Putamen (tissue), 1 donor: ENCODE data around the gene CTNND2.
"Not testable (repeated sequence)": the region's sequence is repeated elsewhere in the genome, so short reads cannot be mapped to it uniquely, and the experiment has no call there.

Experiments used
- DNase-seq: peaks from one replicate; pipeline ENCODE4 v3.0.0-alpha.2; 2016; ENCODE audit warnings: low spot score

Gene CTNND2

DNA sequence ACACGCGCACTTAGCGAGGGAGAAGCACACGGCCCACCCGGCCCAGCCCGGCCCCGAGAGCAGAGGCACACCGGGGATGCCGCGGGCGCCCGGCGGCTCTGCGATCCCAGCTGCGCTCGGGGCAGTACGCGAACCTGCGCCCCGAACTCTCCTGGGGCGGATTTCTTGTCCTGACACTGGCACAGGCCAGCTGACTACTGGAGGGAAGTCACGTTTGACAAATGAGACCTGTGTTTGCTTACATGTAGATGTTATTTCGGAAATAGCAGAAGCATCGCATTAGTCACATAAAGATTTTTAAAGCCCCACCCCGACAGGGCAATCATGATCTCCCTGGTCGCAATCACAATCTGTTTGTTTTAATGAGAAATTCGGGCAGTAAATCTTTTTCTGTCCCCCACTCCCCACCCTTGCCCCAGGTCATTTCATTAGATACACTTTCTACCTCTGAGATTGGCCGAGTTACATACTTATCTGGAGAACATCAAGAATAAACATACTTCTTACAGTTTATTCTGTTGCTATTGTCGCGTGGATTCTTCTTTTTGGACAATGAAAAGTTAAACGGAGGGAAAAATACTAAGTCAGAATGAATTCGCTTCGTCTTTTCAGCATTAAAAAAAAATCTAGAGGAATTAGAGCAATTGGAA lies 518.9 kb downstream of the CTNND2 start:
- peak; percentile 33 for DNase-seq

DNA sequence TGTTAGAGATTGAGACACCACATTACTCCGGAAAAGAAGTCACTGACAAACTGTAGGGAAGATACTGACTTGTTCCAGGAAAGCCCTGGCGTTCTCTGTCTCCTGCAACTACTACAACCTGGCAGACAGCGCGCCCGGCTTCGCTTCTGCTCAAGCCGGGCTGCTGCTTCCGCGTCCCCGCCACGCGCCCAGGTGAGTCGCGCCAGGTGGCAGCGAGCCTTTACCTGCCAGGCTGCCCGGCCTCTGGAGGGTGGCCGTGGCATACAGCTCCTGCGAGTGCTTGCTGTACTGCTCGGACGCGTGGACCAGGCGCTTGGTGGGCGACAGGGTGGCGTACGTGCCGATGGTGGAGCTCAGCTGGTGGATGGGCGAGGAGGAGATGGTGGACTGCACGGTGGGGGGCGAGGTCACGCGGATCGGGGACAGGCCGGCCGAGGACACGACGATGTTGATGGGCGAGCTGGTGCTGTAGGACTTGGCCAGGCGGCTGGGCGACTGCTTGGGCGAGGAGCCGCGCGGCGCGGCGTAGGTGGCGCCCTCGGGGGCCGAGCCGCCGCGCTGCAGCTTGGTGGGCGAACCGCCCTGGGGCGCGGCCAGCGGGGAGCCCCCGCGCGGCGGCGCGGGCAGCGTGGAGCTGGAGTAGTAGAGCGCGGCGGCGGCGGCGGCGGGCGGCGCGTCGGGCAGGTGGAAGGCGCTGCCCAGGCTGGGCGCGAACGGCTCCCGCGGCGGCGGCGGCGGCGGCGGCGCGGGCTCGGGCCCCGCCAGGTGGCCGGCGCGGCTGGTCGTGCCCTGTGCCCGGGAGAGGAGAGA lies 519.6 kb downstream of the CTNND2 start:
- peak; percentile 78 for DNase-seq

DNA sequence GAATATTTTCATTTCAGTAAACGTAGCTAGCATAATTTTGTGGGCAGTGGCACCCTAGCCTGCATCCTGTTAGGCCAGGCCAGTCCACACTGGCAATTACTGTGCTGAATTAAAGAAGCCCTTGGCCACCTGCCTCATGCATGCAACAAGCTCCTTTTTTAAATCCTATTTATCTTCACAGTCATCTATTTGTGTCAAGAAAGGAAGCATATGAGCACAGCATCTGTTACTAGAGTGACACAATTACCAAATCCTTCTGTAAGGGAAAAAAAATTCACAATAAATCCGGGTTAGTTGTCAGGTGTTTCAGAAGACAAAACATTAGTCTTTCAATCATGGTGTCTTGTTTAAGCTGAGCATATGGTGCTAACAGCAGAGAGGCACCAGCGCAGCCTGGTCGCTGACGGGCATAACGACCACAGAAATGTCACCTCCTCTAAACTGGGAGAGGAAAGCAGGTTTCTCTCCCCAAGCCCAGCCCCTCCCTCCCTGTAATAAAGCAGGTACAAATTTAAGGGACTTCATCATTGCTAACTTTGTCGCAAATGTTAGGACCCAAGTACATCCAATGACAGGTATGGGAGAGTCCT lies 520.6 kb downstream of the CTNND2 start:
- peak; percentile 28 for DNase-seq

DNA sequence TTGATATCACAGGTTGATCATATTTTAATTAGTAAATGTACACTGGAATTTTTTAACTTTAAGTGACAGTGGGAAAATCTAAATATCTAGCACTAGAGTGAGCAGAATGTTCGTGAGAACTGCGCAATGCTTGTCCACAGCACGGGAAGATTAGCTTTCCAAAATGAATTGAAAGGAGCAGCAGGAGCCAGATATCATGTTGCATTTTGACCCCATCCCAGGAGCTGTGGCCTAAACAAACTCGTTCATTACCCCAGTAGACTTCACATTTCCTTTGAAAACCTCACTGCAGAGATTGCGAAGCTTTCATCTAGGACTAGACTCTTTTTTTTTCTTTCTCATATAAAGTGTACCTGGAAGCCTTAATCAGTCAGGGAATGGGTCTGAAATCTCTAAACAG lies 525.8 kb downstream of the CTNND2 start:
- DNase-seq = no peak

DNA sequence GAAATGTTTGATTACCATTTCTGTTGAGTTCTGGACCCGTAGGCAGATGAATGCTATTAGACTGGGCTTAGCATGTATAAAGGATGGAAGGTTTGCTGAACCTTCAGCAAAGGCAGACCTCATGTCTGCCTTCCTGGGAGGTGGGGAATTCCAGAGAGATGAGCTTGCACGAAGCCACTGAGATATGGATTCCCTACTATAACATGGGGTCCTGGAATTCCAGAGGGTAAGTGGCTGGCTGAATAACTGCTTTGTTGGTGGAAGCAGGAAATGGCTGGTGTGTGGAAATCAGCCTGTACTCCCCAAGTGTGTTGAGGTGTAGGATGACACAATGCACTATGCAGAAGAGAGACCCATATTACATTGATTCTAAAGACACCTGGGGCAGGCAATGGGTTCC lies 526.4 kb downstream of the CTNND2 start:
- DNase-seq = no peak

DNA sequence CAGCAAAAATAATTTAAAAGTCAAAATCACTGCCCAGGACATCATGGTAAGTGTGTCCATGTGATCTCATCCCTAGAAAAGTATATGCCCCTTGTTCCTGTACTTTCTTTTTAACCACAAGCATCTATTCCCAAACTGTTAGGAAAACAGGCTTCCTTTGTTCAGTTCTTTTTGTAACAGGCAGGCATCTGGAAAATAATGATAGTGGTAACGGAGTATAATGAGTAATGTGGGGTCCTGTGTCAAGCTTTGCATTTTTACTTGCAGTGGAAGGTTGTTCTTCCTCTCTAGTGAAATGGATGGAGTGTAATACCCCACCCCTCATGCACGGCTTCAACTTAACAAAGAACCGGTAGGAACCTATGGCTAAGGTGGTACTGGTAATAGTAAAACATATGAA lies 532.1 kb downstream of the CTNND2 start:
- no peak for DNase-seq

DNA sequence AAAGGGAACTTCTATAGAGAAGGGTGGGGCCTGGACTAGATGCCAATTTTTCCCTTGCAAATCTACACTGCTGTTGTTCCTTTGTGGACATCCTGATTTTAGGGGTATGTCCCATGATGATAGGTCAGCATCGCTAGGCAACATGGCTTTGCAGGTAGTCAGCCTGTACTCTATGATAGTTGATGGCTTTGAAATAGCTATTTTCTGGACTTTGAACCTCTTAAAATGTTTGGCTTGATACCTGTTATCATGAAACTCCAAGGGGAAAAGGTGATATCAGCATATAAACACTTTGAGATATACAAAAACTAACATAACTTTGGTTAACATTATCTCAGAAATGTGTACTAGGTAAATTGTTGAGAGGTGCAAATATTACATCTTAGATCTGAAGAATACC lies 533.2 kb downstream of the CTNND2 start:
- DNase-seq = no peak

DNA sequence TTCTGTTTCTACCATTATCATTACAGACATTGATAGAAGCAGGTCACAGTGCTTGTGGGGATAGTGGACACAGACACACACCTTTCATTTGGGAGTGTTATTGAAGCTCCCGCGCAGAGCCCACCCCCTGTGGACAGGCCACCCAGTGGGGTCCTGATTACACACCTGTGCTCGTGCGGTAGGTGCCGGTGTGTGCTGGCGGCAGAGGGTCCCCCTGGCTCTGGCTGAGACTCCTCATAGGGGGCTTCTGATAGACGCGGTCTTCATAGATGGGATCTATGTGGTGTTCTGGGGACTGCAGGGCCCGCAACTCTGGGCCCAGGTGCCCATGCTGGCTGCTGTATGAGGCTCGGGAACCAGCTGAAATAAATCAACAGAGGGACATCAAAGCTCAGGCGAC lies 539.7 kb downstream of the CTNND2 start:
- no peak for DNase-seq

DNA sequence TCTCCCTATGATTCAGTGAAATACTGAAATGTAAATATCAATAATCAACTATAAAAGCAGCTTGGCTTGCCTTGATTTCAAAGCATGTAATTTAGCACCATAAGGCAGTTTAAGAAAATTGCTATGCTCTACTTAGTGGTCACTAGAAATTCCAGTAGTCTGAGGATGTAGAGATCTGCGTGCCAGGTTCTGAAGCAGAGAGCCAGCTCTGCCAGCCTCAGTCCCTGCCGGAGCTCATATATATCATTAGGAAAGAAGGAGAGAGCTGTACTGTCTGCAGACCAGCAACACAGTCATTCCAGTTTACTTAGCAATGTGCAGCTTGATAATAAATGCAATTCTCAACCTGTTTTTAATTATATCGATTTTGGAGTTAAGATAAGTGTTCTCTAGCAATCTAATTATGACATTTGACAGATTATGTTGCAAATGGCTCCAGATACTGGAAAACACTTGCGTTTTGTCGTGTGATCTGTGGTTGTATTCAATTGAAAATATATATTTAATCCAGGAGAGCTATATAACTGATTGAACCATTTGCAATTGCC lies 540.5 kb downstream of the CTNND2 start:
- DNase-seq = no peak

DNA sequence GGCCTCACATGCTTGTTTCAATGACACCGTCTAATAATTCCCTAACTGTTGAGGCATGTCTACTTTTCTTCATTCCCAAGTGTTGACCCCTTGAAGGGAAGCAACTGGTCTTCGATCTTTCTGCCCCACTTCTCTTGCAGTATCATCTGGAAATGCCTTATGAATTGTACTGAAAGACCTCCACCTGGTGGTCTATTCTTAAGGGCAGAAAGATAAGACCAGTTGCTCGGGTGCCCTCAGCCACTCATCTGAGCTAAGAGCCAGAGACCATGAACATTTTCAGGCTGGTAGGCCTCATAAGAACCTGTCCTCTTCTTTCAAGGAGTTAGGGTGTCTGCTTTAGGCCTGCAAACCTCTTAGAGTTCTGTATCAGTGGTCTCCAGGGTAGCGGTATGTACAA lies 542.5 kb downstream of the CTNND2 start:
- DNase-seq = no peak

DNA sequence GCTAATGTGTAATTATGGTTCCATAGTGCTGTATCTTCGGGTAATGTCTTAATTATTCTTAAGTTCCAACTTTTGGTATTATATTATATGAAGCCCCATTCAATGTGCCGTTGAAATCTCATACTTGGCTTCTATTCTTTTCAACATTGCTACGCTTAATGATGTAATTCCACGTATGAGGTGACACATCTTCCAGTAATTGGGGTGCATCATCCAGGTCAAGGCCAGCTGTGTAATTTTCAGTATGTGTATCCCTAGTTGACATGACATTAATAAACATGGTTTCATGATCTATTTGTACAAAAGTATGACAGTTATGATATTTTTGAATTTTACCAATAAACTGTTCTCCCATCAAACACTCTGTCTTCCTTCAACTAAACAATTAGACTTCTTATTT lies 546.3 kb downstream of the CTNND2 start:
- DNase-seq = no peak

DNA sequence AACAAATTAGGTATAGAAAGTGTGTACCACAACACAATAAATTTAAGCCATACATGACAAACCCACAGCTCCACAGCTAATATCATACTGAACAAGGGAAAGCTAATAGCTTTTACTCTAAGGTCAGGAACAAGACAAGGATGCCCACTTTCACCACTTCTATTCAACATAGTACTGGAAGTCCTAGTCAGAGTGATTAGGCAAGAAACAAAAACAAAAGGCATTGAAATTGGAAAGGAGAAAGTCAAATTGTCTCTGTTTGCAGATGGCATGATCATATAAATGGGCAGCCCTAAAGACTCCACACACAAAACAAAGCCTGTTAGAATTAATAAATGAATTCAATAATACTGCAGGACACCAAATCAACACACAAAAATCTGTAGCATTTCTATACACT lies 548.8 kb downstream of the CTNND2 start:
- DNase-seq = peak; percentile 72

DNA sequence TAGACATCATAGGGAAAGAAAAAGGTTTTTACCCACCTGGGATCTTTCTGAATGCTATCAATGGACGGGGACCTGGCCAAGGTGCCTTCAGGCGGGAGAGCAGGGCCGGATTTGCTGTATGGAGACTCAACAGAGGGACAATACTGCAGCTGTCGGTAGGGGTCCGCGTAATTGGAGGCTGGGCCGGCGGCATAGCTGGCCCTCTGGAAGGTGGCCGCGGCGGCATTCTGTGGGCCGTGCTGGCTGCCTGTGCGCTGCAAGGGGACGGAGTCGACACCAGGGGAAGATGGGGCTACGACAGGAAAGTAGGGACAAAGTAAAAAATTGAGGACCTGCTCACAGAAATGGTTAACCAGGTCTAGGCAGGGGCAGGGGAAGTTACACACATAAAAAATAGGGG lies 557.9 kb downstream of the CTNND2 start:
- DNase-seq = no peak

DNA sequence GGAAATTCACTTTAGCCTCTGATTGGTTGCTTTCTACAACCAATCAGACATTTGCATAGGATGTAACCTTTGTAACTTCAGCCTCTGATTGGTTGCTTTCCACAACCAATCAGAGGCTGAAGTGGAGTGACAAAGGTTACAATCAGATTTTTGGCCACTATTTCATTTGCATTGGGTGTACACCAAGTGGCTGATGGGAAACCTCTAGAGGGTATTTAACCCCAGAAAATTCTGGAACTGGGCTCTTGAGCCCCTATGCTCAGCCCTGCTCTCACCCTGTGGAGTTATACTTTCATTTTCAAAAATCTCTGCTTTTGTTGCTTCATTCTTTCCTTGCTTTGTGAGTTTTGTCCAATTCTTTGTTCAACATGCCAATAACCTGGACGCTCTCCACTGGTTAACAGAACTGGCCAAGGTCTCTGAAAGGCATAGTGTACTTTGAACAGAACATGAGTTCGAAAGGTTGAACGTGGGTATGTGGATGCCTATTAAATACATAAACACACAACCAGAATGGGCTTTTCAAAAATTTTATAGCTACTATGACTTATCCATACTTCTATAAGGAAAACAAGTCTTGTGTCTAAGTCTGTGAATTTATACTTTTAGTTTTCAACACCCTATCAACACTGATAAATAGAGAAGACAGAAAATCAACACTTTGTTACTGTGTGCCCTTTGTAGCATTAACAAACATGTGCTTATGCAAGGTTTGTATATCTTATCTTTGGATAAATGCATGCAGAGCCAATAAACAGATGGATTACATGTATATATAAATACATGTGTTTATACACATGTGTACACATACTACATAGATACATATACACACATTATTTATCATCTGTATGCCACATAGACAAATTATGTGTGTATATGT lies 568.1 kb downstream of the CTNND2 start:
- no peak for DNase-seq

DNA sequence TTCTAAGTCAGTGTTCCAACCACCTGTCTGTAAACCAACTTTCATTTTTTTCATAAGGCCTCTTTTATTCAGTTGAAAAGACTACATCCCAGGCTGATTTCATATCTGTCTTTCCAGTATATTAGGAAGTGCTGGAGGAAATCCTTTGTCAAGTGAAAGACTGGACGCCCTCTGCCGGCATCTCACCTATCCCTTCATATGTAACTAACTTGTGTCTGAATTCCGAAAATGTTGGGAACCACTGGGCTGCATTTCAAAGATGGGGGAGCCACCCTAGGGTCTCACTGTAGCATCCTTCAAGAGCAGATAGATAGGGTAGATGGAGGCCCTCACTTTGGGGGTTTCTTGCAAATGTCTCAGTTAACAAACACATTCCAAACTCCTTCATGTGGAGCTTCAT lies 569.8 kb downstream of the CTNND2 start:
- DNase-seq = no peak

DNA sequence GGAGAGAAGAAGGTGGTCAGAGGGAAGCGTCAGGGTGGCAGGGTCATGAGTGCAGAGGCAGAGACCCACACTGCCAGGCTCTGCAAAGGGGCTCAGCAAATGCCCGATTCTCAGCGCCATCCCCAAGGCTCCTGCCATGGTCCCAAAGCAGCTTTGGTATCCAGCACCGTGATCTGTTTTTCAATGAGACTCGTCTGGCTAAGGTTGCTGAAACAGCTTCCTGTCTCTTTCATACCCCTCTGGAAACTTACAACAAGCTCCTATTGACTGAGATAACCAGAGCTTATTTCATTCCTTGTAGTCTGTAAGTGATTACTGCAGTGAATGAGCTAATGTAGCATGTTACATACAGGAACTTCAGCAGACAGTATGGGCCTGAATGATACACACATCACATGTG lies 574.6 kb downstream of the CTNND2 start:
- peak; percentile 52 for DNase-seq

DNA sequence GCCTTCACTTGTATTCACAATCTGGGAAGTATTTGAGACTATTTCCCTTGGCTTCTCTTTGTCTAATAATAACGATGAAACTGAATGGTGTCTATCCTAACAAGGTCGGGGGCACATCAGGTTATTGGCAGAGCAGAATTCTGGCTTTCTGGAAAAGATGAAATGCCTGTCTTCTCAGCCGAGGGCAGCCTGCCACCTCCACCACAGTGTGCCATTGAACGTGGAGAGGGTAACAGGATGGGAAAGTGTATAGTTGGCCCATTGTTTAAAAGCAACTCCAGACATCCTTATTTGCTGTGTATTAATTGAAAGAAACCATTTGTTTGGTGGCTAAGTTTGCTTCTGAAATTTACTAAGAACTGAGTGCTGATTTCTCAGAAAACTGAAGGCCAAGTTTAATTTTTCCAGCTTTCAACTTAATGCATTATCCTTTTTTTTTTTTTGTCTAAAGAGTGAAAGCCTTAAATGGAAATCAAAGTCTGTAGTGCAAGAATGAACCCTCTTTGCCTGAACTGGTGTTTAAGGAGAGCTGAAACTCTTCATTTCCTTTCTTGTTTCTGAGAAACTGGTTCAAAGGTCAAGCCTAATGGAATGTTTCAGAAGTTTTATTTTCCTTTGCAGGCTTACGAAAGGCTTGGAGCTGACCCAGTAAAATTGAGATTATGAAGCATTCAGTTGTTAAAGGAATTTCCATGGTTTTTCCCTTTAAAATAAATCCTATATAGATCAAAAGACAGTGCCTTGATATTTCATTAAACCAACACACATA lies 579.5 kb downstream of the CTNND2 start:
- peak; percentile 63 for DNase-seq

DNA sequence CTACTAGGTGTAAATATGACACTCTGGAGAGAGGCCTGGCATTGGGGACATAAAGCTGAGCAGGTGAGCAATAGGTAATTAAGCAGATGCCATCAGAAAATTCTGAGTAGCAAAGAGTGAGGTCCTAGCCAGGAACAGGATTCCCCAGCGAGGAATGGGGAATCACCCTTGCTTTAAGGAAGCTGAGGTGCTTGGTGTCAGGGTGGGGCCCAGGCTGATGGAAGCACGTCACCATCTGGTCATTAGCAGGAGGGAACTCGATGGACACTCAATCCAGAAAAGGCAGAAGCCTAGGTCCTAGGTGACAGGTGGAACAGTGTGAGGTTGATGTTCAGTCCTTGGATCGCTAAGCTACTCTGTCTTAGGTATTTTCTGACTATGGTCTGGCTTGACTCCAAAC lies 580.5 kb downstream of the CTNND2 start:
- no peak for DNase-seq

DNA sequence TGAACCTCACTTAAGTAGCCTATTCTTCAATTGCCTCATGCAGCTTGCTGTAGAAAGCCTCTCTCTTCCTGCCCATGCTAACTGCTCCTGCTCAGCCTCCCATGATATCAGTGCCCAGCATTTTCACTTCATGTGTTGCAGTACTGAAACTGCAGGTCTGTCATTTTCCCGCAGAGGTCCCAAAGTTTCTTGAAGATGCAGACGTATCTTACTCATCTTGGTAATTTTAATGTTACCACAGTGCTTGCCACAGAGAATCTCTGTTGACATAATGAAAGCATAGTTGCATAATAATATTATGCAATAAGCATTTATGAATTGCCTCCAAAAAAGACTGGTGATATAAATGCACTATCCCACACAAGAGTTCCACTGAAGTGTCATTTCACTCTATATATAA lies 582.1 kb downstream of the CTNND2 start:
- DNase-seq = peak; percentile 47

DNA sequence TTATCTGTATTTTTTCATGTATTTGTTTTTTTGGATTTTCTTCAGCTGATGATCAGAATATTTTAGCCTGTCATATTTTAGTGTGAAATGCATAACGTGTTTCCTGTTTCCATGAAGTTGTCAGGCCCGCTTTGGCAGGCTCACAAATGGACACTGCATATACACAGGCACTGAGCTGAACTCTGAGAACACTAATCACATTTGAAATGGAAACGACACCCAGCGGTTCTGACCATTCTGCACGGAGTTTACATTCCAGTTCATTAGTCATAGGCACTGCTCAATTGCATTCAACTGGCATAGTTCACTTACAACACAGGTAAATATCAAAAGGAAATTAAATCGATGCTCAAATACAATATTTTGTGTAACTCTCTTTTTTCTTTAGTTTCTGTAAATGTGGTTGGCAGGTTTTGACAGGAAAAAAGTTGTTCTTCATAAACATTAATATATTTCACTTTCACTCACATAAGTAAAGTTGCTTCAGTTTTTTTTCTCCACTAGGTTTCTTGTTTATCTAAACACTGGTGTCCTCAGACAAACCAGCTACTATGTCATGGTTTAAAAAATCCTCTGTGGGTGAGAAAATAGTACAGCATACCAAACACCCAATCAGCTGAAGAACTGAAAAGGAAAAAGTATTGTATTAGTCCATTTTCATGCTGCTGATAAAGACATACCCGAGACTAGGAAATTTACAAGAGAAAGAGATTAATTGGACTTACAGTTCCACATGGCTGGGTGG lies 584.2 kb downstream of the CTNND2 start:
- DNase-seq = no peak

DNA sequence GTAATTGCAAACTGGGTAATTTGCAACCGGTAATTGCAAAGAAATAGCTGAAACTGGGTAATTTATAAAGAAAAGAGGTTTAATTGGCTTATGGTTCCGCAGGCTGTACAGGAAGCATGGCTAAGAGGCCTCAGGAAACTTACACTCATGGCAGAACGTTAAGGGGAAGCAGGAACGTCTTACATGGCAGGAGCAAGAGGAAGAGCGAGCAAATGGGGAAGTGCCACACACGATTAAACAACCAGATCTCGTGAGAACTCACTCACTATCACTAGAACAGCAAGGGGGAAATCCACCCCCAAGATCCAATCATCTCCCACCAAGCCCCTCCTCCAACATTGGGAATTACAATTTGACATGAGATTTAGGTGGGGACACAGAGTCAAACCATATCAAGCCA lies 590.6 kb downstream of the CTNND2 start:
- DNase-seq = not testable (repeated sequence)
